GM12874 (cell line): ENCODE measurements around the gene MARCHF4.

ENCODE experiments used
- TF ChIP-seq, protein P1 (sequence below): IDR thresholded peaks from 2 replicates; pipeline ENCODE4 v1.5.1; 2011; ENCODE audit warnings: low read depth, mild to moderate bottlenecking, control low read depth, low read length, moderate library complexity; ENCODE audit not compliant: insufficient read depth

Gene MARCHF4

DNA sequence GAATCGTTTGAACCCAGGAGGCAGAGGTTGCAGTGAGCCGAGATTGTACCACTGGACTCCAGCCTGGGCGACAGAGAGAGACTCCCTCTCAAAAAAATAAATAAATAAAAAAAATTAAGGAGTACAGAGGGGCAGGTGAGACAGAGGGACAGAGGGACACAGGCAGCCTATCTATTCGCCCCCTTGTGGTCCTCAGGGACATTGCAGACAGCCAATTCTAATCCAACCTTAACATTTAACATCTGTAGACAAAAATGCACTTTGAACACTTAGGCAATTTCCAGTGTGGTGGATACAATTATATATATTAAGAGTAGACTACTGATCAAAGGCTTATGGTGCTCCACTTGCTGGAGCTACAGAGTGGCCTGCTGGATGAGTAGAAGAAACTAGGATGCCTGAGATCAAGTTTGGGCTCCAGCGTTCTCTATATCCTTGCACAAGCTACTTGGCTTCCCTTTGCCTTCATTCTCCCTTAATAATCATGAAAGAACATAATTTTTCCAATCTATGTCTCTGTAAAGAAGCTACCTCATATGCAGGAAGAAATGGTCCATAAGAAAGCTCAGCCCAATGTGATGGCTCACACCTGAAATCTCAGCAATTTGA, 31.8 kb upstream of the MARCHF4 start:
- TF ChIP-seq, protein P1, sequence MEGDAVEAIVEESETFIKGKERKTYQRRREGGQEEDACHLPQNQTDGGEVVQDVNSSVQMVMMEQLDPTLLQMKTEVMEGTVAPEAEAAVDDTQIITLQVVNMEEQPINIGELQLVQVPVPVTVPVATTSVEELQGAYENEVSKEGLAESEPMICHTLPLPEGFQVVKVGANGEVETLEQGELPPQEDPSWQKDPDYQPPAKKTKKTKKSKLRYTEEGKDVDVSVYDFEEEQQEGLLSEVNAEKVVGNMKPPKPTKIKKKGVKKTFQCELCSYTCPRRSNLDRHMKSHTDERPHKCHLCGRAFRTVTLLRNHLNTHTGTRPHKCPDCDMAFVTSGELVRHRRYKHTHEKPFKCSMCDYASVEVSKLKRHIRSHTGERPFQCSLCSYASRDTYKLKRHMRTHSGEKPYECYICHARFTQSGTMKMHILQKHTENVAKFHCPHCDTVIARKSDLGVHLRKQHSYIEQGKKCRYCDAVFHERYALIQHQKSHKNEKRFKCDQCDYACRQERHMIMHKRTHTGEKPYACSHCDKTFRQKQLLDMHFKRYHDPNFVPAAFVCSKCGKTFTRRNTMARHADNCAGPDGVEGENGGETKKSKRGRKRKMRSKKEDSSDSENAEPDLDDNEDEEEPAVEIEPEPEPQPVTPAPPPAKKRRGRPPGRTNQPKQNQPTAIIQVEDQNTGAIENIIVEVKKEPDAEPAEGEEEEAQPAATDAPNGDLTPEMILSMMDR: peak; percentile 83

DNA sequence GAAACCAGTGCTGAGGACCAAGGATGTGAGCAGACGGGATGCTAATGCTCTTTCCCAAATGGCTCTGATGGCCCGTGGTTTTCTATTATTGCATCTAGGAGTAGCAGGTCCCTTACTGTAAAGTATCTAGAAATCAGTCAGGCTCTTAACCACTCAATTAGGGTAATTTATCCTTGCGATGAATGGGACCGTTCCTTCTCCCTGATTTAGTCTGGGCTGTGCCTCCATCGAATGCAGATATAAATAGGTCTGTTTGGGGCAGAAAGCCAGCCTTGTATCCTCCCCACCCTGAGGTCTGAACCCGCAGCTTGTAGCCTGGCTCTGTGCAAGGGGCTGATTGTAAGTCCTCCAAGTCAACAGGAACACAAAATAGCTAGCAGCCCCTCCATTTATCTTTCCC, 30.5 kb upstream of the MARCHF4 start:
- TF ChIP-seq, protein P1: no peak

DNA sequence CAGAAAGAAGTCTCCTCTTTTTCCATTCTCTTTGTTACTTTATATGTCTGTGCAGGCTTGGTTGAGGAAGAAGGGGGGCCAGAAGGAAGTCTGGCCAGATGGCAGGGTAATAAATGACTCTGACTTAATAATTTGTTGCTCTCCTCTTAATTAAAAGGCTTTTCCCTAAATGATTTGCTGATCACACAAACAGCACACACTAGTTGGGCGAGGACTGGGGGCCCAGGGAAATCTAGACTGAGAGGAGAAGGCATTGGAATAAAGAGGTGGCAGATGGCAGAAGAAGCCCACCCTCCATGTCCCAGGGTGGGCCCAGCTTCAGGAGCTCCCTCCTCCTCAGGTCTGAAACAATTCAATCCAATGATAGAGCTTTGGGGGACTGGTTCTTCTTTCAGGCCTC, 27.3 kb upstream of the MARCHF4 start:
- TF ChIP-seq, protein P1: no peak

DNA sequence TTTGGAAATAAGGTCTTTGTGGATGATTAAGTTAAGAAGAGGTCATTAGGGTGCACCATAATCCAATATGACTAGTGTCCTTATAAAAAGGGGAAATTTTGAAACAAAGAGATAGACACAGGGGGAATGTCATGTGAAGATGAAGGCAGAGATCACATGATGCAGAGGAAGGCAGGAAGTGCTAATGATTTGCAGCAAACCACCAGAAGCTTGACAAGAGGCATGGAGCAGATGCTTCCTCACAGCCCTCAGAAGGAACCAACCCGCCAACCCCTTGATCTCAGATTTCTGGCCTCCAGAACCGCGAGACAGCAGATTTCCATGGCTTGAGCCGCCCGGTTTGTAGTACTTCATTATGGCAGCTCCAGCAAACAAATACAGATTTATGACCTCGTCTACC, 22.6 kb upstream of the MARCHF4 start:
- TF ChIP-seq, protein P1: no peak

DNA sequence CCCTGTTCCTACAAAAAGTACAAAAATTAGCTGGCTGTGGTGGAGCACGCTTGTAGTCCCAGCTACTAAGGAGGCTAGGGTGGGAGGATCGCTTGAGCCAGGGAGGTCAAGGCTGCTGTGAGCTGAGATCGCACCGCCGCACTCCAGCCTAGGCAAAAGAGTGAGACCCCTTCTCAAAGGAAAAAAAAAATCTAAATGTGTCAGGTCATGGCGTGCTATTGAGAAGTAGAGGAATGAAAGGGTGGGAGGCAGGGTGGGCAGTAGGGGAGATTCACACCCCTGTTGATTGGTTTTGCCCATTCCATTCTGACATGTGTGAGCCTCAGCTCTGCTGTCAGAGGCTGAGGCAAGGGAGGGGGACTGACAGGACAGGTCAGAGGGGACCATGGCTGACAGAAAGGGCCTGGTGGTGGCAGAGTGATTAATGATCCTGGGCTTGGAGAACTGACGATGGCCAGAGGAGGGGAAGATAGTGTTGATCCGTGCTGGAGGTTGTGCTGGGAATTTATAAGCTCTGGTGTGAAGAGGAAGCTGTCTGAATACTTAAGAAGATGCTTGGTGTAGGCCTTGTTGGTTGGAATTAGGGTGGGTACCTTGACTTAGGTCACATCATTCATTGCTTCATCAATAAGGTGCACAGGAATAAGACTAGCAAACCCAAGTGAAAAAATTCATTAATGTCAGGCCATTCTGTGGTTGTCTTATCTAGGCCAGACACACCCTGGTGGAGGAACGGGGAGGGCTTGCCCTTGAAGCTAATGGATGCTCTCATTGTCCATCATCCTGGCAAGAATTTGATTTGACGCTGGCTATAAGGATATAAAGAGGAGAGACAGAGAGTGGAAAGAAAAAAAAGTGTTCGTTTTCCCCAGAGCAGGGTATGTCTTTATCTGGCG, 20.9 kb upstream of the MARCHF4 start:
- TF ChIP-seq, protein P1: no peak

DNA sequence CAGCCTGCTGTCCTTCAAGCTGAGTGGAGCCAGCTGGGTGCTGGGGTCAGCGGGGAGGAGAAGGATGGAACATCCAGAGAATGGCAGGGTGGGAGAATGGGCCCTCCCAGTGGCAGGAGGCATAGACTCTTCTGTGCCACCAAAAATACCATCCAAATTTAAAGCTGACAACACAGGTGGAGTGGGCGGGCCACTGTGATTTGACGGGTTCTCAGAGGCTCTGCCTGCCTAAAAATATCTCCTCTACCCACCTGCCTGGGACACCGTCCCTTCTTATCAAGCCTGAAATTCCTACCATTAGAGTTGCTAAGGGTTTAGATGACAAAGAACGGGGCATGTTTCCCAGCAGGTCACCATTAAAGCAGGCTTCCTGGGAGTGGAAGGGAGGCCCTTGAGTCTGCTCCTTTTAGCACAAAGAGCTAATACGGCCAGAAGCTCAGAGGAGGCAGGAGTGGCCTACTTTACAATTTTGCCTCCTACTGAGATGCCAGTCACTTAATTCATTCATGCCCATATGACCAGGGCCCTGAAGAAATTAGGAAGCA, 19.8 kb upstream of the MARCHF4 start:
- TF ChIP-seq, protein P1: no peak

DNA sequence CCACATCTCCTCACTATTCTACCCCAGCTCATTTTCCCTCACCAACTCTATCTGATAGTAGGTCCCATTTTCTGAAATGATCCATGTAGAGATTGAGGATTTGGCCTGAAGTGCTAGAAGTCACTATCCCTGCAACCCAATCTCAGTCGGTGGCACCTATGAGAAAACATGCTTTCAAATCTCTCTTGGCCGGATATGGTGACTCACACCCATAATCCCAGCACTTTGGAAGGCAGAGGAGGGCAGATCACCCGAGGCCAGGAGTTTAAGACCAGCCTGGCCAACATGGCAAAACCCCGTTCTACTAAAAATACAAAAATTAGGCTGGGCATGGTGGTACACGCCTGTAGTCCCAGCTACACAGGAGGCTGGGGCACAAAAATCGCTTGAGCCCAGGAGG, 19.1 kb upstream of the MARCHF4 start:
- TF ChIP-seq, protein P1: no peak
